H1 (cell line): ENCODE results near the gene ARHGEF12. TPM values are rescaled to one million over a fixed set of nuclear protein-coding genes. Genes with fewer than 3 reads are reported as not detected.

Source experiments
- CTCF ChIA-PET: fragments of 300-600 bp; sonication (Branson Sonifier 250); formaldehyde crosslinking; loops from one replicate; lab custom pipeline; 2021; ENCODE audit not compliant: partially characterized antibody; lab: Charles Lee
- POLR2A ChIA-PET: fragments of 300-600 bp; sonication (Branson Sonifier 250); formaldehyde crosslinking; loops from one replicate; lab custom pipeline; 2021; ENCODE audit warnings: inconsistent platforms; ENCODE audit not compliant: partially characterized antibody; lab: Charles Lee
- DNase-seq, 2 experiments: peaks; one replicate each; pipeline versions ENCODE4 v3.0.0 to v3.0.0-alpha.2; 2010 to 2022; ENCODE audit warnings: low spot score in 2 of 2, low read depth in 1 of 2, mixed read lengths in 1 of 2
- FAIRE-seq: peaks from 2 replicates; lab custom pipeline; 2011; peaks lifted over from hg19 to GRCh38; lab: Jason Lieb, UNC
- H2AFZ ChIP-seq: 2 replicates; pipeline ENCODE4 v1.8.1; 2012; ENCODE audit warnings: low read length, inconsistent platforms
- H2AK5ac ChIP-seq: 2 replicates; pipeline ENCODE4 v1.6.1; 2013; ENCODE audit warnings: low read depth, low read length
- H2BK120ac ChIP-seq: replicated peaks from 2 replicates; pipeline ENCODE3; 2013; ENCODE audit warnings: low read depth, low read length, inconsistent platforms
- H2BK12ac ChIP-seq: 2 replicates; pipeline ENCODE4 v1.6.1; 2013; ENCODE audit warnings: low read depth, low read length
- H2BK15ac ChIP-seq: 2 replicates; pipeline ENCODE4 v1.6.1; 2013; ENCODE audit warnings: low read length
- H2BK20ac ChIP-seq: 2 replicates; pipeline ENCODE4 v1.6.1; 2013; ENCODE audit warnings: low read length
- H2BK5ac ChIP-seq: 2 replicates; pipeline ENCODE4 v1.6.1; 2013; ENCODE audit warnings: low read depth, low read length
- H3K14ac ChIP-seq: 2 replicates; pipeline ENCODE4 v1.6.1; 2013; ENCODE audit warnings: inconsistent platforms; ENCODE audit not compliant: insufficient read length
- H3K18ac ChIP-seq: 2 replicates; pipeline ENCODE4 v1.6.1; 2013; ENCODE audit warnings: low read length; ENCODE audit errors: extremely low read depth
- H3K23ac ChIP-seq: 2 replicates; pipeline ENCODE4 v1.6.1; 2013; ENCODE audit warnings: inconsistent platforms; ENCODE audit not compliant: insufficient read length
- H3K23me2 ChIP-seq: 2 replicates; pipeline ENCODE4 v1.6.1; 2013; ENCODE audit warnings: low read depth, low read length
- H3K27ac ChIP-seq: 2 replicates; pipeline ENCODE4 v1.6.1; 2011; ENCODE audit warnings: low read depth, low read length, inconsistent platforms
- H3K27me3 ChIP-seq, 4 experiments: replicated peaks in 1 of 4; 1 replicate in 1 of 4; 2 replicates in 3 of 4; pipeline versions ENCODE4 v1.6.1 to v1.8.1; 2011 to 2013; ENCODE audit warnings: low read length in 3 of 4, mild to moderate bottlenecking in 3 of 4, inconsistent platforms in 2 of 4, mixed read lengths in 2 of 4, moderate library complexity in 1 of 4; ENCODE audit not compliant: control insufficient read depth in 3 of 4, insufficient read depth in 3 of 4; ENCODE audit errors: extremely low read depth in 1 of 4
- H3K36me3 ChIP-seq, 4 experiments: 2 replicates each; pipeline versions ENCODE4 v1.6.1 to v1.8.1; 2011 to 2013; ENCODE audit warnings: mild to moderate bottlenecking in 4 of 4, low read length in 3 of 4, moderate library complexity in 2 of 4, control low read depth in 1 of 4, inconsistent platforms in 1 of 4; ENCODE audit not compliant: insufficient read depth in 4 of 4, control insufficient read depth in 2 of 4
- H3K4ac ChIP-seq: replicated peaks from 2 replicates; pipeline ENCODE3; 2013; ENCODE audit warnings: low read length, low read depth, mixed read lengths, inconsistent platforms; ENCODE audit not compliant: insufficient read length
- H3K4me1 ChIP-seq, 4 experiments: replicated peaks in 1 of 4; 1 replicate in 1 of 4; 2 replicates in 3 of 4; pipeline versions ENCODE4 v1.6.1 to v1.8.1; 2011 to 2013; ENCODE audit warnings: low read length in 3 of 4, inconsistent platforms in 2 of 4, mixed read lengths in 1 of 4; ENCODE audit not compliant: insufficient read depth in 4 of 4, control insufficient read depth in 3 of 4
- H3K4me2 ChIP-seq, 2 experiments: 2 replicates each; pipeline versions ENCODE4 v1.6.1 to v1.8.1; 2011 to 2013; ENCODE audit warnings: low read depth in 2 of 2, low read length in 2 of 2, control low read depth in 1 of 2, inconsistent platforms in 1 of 2, mild to moderate bottlenecking in 1 of 2; ENCODE audit not compliant: insufficient read depth in 1 of 2
- H3K4me3 ChIP-seq, 4 experiments: fragments of 200-600, 300-600 bp in 1 of 4; sonication (generic), shearing (Covaris generic), sonication (Bioruptor Twin) in 1 of 4; 2 replicates each; pipeline versions ENCODE4 v1.5.1 to v1.8.1; 2011 to 2016; ENCODE audit warnings: low read length in 4 of 4, low read depth in 3 of 4, control low read depth in 2 of 4, inconsistent platforms in 2 of 4, mild to moderate bottlenecking in 2 of 4, mixed read lengths in 1 of 4, moderate library complexity in 1 of 4; ENCODE audit not compliant: insufficient read depth in 2 of 4; ENCODE audit errors: extremely low read depth in 1 of 4
- H3K56ac ChIP-seq: replicated peaks from 2 replicates; pipeline ENCODE3; 2013; ENCODE audit warnings: low read depth, mild to moderate bottlenecking, mixed read lengths, low read length, inconsistent platforms; ENCODE audit not compliant: insufficient read length
- H3K79me1 ChIP-seq: 2 replicates; pipeline ENCODE4 v1.6.1; 2013; ENCODE audit warnings: low read depth, low read length, control low read depth
- H3K79me2 ChIP-seq, 2 experiments: 2 replicates each; pipeline versions ENCODE4 v1.6.1 to v1.8.1; 2012 to 2013; ENCODE audit warnings: low read length in 2 of 2, mild to moderate bottlenecking in 2 of 2, inconsistent platforms in 1 of 2; ENCODE audit not compliant: insufficient read depth in 2 of 2, control insufficient read depth in 1 of 2
- H3K9ac ChIP-seq, 4 experiments: replicated peaks in 1 of 4; 1 replicate in 1 of 4; 2 replicates in 3 of 4; pipeline versions ENCODE4 v1.6.1 to v1.8.1; 2011 to 2013; ENCODE audit warnings: low read depth in 3 of 4, low read length in 3 of 4, control low read depth in 2 of 4, mild to moderate bottlenecking in 2 of 4, moderate library complexity in 2 of 4, inconsistent platforms in 1 of 4; ENCODE audit errors: extremely low read depth in 1 of 4
- H3K9me3 ChIP-seq, 2 experiments: 2 replicates each; pipeline versions ENCODE4 v1.6.1 to v1.8.1; 2012 to 2013; ENCODE audit warnings: mild to moderate bottlenecking in 2 of 2, moderate library complexity in 2 of 2, control low read depth in 1 of 2, inconsistent platforms in 1 of 2, low read depth in 1 of 2, low read length in 1 of 2, mixed read lengths in 1 of 2; ENCODE audit not compliant: insufficient read depth in 2 of 2
- H4K20me1 ChIP-seq, 2 experiments: replicated peaks in 1 of 2; 2 replicates each; pipeline versions ENCODE3 to v1.8.1; 2011 to 2013; ENCODE audit warnings: inconsistent platforms in 2 of 2, low read length in 2 of 2, mild to moderate bottlenecking in 1 of 2; ENCODE audit not compliant: insufficient read depth in 2 of 2, control insufficient read depth in 1 of 2
- H4K5ac ChIP-seq: 2 replicates; pipeline ENCODE4 v1.6.1; 2013; ENCODE audit warnings: low read length, low read depth, mixed read lengths, inconsistent platforms; ENCODE audit not compliant: insufficient read length
- H4K8ac ChIP-seq: 2 replicates; pipeline ENCODE4 v1.8.0; 2013; ENCODE audit warnings: mild to moderate bottlenecking, moderate library complexity, low read length, inconsistent platforms; ENCODE audit not compliant: insufficient read depth; ENCODE audit errors: extremely low read depth
- H4K91ac ChIP-seq: replicated peaks from 2 replicates; pipeline ENCODE3; 2013; ENCODE audit warnings: low read length, mixed read lengths, inconsistent platforms; ENCODE audit not compliant: insufficient read length
- BACH1 ChIP-seq: IDR thresholded peaks from 2 replicates; pipeline ENCODE4 v1.6.1; 2012; ENCODE audit warnings: low read length, improper control_type of control experiment
- CHD2 ChIP-seq: IDR thresholded peaks from 2 replicates; pipeline ENCODE4 v1.6.1; 2012; ENCODE audit warnings: low read length, improper control_type of control experiment
- EGR1 ChIP-seq: IDR thresholded peaks from 2 replicates; pipeline ENCODE4 v1.6.1; 2011; ENCODE audit warnings: low read depth, low read length, borderline replicate concordance
- EP300 ChIP-seq, 2 experiments: IDR thresholded peaks; 1 replicate in 1 of 2; 2 replicates in 1 of 2; pipeline ENCODE4 v1.6.1; 2011 to 2012; ENCODE audit warnings: low read depth in 2 of 2, low read length in 2 of 2, mild to moderate bottlenecking in 2 of 2, borderline replicate concordance in 1 of 2, inconsistent platforms in 1 of 2, moderate library complexity in 1 of 2
- GTF2F1 ChIP-seq: IDR thresholded peaks from 2 replicates; pipeline ENCODE4 v1.6.1; 2012; ENCODE audit warnings: low read depth, low read length, improper control_type of control experiment, borderline replicate concordance
- JUN ChIP-seq: IDR thresholded peaks from 2 replicates; pipeline ENCODE4 v1.6.1; 2011; ENCODE audit warnings: low read depth, mild to moderate bottlenecking, improper control_type of control experiment, low read length
- KDM1A ChIP-seq: fragments of 200-600, 300-600 bp; sonication (generic); IDR thresholded peaks from 2 replicates; pipeline ENCODE4 v1.7.1; 2016; ENCODE audit warnings: mild to moderate bottlenecking, low read length, borderline replicate concordance
- RFX5 ChIP-seq: IDR thresholded peaks from 2 replicates; pipeline ENCODE4 v1.6.1; 2011; ENCODE audit warnings: low read depth, low read length, improper control_type of control experiment, borderline replicate concordance
- SRF ChIP-seq: IDR thresholded peaks from 2 replicates; pipeline ENCODE4 v1.6.1; 2011; ENCODE audit warnings: mild to moderate bottlenecking, low read depth, low read length, moderate library complexity
- TBP ChIP-seq: IDR thresholded peaks from 2 replicates; pipeline ENCODE4 v1.6.1; 2011; ENCODE audit warnings: low read depth, low read length, improper control_type of control experiment
- ZNF274 ChIP-seq: IDR thresholded peaks from 2 replicates; pipeline ENCODE4 v1.7.0; 2012; ENCODE audit warnings: low read length, borderline replicate concordance; ENCODE audit errors: extremely low read depth
- WGBS, 2 experiments: shearing (Covaris generic) in 1 of 2; methylation state at CpG; one replicate each; pipeline versions ENCODE4 v1.1.6 to v1.1.7; 2013 to 2015; ENCODE audit warnings: low lambda C conversion rate in 2 of 2, mixed read lengths in 2 of 2, inconsistent platforms in 1 of 2, low coverage in 1 of 2, missing lambda C conversion rate in 1 of 2; ENCODE audit not compliant: insufficient replicate concordance in 2 of 2, insufficient coverage in 1 of 2, insufficient read length in 1 of 2; ENCODE audit errors: extremely low coverage in 1 of 2, missing lambda C conversion rate in 1 of 2; 5-methylcytosine and 5-hydroxymethylcytosine counted together
- polyA plus RNA-seq, 7 experiments: library from polyadenylated mRNA; depleted of rRNA in 3 of 7; stranded (reverse) in 5 of 7; unstranded in 2 of 7; fragments of >200 nt in 5 of 7; fragments of 200-250 nt in 2 of 7; gene quantifications; 1 replicate in 5 of 7; 2 replicates in 1 of 7; 4 replicates in 1 of 7; pipeline versions ENCODE4 v1.2.1 to v1.2.3, GENCODE V29; 2011 to 2013; ENCODE audit warnings: missing spikeins in 2 of 7, mixed read lengths in 2 of 7
- total RNA-seq: library from RNA; stranded (reverse); fragmentation: NEBNext Ultra II Directional; extraction: Animal tissue kit (Norgen Biotek cat#: 25700); gene quantifications from 2 replicates; pipeline ENCODE4 v1.2.1, GENCODE V29; 2021

The ARHGEF12 gene
- total and polyA plus RNA-seq, 2 of the 8 experiments (the other 6 are each of a cell fraction or from before 2014, with no cell fraction given), result 5.1 to 33.7 TPM

DNA sequence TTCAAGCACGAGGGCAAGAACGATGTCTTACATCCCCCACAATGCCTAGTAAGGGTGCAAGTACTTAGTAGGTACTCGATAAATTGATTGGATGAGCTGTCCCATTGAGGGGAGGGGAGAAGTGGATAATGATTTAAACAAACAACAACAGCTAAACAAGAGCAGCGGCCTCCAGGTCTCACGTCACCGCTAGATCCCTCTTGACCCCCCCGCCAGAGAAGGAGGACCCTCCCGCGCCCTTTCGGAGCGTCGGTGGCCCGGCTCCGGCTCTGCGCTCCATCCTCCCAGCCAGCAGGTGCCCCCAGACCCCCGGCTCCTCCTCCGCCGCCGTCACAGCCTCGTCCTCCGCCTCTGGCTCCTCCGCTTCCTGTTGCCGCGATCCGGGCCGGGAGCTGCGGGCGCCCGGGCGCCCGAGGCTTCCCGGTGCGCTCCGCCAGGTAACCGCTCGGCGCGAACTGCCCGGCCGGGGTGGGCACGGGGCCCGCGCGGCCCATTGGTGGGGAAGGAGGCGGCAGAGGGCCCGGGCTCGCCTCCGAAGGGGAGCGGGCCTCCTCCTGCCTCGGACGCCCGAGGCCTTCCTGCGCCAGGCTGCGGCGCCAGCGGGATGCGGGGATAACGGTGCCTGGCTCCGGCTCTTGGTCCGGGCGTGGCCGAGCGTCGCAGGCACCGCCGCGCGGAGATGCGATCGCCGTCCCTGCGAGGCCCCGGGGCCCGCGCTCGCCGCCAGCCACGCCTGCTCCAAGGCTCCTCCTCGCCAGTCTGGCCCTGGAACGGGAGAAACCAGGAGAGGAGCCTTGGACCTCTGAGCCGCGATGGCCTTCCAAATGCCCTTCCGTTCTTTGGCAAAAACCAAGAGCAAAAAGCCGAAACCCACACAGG lies 11.0 kb upstream of the ARHGEF12 start, which contains the start of gene TLCD5:
Gene TLCD5, plus strand, starts transcription at position 368 of the 879 bp plus-strand sequence. CDS start 2,143 bp downstream, outside the sequence.
- peak within 1 kb of the TSS; percentile 4; the same call in 1 of the 2 replicates for H2BK15ac ChIP-seq
- DNase-seq, result peak; percentile 70 to 91
- peak within 1 kb of the TSS; percentile 43; the same call in 1 of the 2 replicates for H4K8ac ChIP-seq
- no peak within 1 kb of the TSS for H2BK120ac ChIP-seq
- H4K5ac ChIP-seq, result no peak within 1 kb of the TSS
- peaks cover 6% of the 10 kb centered on the region for H3K23me2 ChIP-seq
- H3K36me3 ChIP-seq, result peaks cover 0 to 4% (median under 1%) of the 10 kb centered on the region in 4 experiments; a peak in 3 of 8 replicates
- H3K4me2 ChIP-seq, result peak within 1 kb of the TSS; percentile 75 to 79
- FAIRE-seq, result no peak
- no peaks in the 10 kb centered on the region; a peak in 1 of 4 replicates for H3K79me2 ChIP-seq
- no peak within 1 kb of the TSS for H4K91ac ChIP-seq
- ChIA-PET POLR2A (interaction anchor here (0.9 to 3.3 kb wide), 4 partner anchors 10 to 89 kb away, joined by 3 to 27 read pairs (median 4); partner anchors contain the start of gene ARHGEF12), CTCF (interaction anchor here (0.7 to 2.7 kb wide), 5 partner anchors 10 to 763 kb away, joined by 3 to 19 read pairs (median 3); partner anchors contain the start of gene POU2F3)
- WGBS, 2 experiments, result 2% methylated on average over 55 of the region's 84 CpGs; no CpG with 5 or more reads in 1 of the 2 experiments
- H2AK5ac ChIP-seq, result no peak within 1 kb of the TSS
- H3K9ac ChIP-seq, result peak within 1 kb of the TSS; percentile 59 to 80 (median 70)
- H3K27me3 ChIP-seq, result no peaks in the 10 kb centered on the region
- 0 out of 2 replicates have a peak within 1 kb of the TSS, but pooled peaks have one; percentile 60 for H2BK12ac ChIP-seq
- H3K56ac ChIP-seq, result no peak within 1 kb of the TSS
- peak within 1 kb of the TSS; percentile 99 for H2AFZ ChIP-seq
- no peaks in the 10 kb centered on the region for H4K20me1 ChIP-seq
- no peaks in the 10 kb centered on the region for H3K9me3 ChIP-seq
- peak within 1 kb of the TSS; percentile 58 to 74 (median 68) for H3K4me3 ChIP-seq
- peak within 1 kb of the TSS; percentile 61; the same call in 1 of the 2 replicates for H3K18ac ChIP-seq
- H3K14ac ChIP-seq, result no peak within 1 kb of the TSS
- H3K4me1 ChIP-seq, result peaks cover 0 to 3% (median 0%) of the 10 kb centered on the region in 4 experiments; a peak in 3 of 7 replicates
- no peak within 1 kb of the TSS for H2BK20ac ChIP-seq
- H3K27ac ChIP-seq, result peak within 1 kb of the TSS; percentile 16; the same call in 1 of the 2 replicates
- peaks cover 2% of the 10 kb centered on the region; the same call in 1 of the 2 replicates for H3K79me1 ChIP-seq
- no peak within 1 kb of the TSS for H3K4ac ChIP-seq
- no peak within 1 kb of the TSS; the same call in 1 of the 2 replicates for H2BK5ac ChIP-seq
- H3K23ac ChIP-seq, result no peak within 1 kb of the TSS
- no peak for TF ChIP-seq EP300 (IDR thresholded peaks at IDR 0.05; ENCODE audit: borderline replicate concordance in 1 of 2, low read depth in 2 of 2, low read length in 2 of 2)
- peak; percentile 88 for TF ChIP-seq KDM1A
- TF ChIP-seq SRF, result peak; percentile 84
- no peak for TF ChIP-seq GTF2F1
- TF ChIP-seq EGR1, result no peak
- TF ChIP-seq CHD2, result no peak
- peak; percentile 36; the same call in 1 of the 2 replicates for TF ChIP-seq TBP
- TF ChIP-seq ZNF274, result no peak
- no peak for TF ChIP-seq BACH1
- TF ChIP-seq RFX5, result no peak
- TF ChIP-seq JUN, result no peak
